B cell (primary cell): ENCODE data around the gene SYNGR3.

Experiments used
- CTCF ChIP-seq: fragments of 200-600 bp; IDR thresholded peaks from one replicate; pipeline ENCODE4 v1.8.0; 2022; ENCODE audit warnings: antibody characterized with exemption, mild to moderate bottlenecking
- EZH2 ChIP-seq: IDR thresholded peaks from 2 replicates; pipeline ENCODE4 v1.6.1; 2012; ENCODE audit warnings: borderline replicate concordance, low read depth, mild to moderate bottlenecking, moderate library complexity, low read length; ENCODE audit not compliant: insufficient read depth, poor library complexity, severe bottlenecking

GRCh38 chr16:2001035-2001434 is 11.3 kb downstream of the SYNGR3 start:
- TF ChIP-seq EZH2 (no peak), CTCF (no peak)
